LNCaP clone FGC (cell line): ENCODE results near the gene BCL2L1.

Experiments used
- DNase-seq: peaks from one replicate; pipeline ENCODE4 v3.0.0-alpha.2; 2011; ENCODE audit warnings: low read depth
- H3K4me3 ChIP-seq: 2 replicates; pipeline ENCODE4 v1.5.1; 2011; ENCODE audit warnings: mild to moderate bottlenecking, low read depth, low read length, control low read depth
- TF ChIP-seq, protein P1 (sequence below): IDR thresholded peaks from 2 replicates; pipeline ENCODE4 v1.5.1; 2012; ENCODE audit warnings: mild to moderate bottlenecking; ENCODE audit not compliant: control insufficient read depth, insufficient read depth; ENCODE audit errors: extremely low read depth

Gene BCL2L1

DNA sequence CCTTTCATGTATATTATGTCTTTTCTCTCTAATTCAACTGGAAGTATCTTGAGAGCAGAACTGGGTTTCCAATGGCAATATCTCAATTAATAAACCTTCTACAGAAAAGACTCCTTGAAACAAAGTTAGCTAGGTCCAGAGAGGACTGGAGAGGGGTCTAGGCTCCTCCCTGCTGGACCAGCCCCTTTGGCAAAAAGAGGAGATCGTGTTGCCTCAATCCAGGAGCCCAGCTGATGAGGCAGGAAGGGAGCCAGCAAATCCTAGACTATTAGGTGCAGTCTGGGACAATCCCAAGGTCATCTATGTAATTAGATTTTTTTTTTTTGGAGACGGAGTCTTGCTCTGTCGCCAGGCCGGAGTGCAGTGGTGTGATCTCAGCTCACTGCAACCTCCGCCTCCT lies 21.9 kb downstream of the BCL2L1 start:
- TF ChIP-seq, protein P1, sequence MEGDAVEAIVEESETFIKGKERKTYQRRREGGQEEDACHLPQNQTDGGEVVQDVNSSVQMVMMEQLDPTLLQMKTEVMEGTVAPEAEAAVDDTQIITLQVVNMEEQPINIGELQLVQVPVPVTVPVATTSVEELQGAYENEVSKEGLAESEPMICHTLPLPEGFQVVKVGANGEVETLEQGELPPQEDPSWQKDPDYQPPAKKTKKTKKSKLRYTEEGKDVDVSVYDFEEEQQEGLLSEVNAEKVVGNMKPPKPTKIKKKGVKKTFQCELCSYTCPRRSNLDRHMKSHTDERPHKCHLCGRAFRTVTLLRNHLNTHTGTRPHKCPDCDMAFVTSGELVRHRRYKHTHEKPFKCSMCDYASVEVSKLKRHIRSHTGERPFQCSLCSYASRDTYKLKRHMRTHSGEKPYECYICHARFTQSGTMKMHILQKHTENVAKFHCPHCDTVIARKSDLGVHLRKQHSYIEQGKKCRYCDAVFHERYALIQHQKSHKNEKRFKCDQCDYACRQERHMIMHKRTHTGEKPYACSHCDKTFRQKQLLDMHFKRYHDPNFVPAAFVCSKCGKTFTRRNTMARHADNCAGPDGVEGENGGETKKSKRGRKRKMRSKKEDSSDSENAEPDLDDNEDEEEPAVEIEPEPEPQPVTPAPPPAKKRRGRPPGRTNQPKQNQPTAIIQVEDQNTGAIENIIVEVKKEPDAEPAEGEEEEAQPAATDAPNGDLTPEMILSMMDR: no peak
- DNase-seq: no peak
- no peak overlapping the region for H3K4me3 ChIP-seq

- no peak overlapping the region for H3K4me3 ChIP-seq
- DNase-seq: no peak
- TF ChIP-seq, protein P1: no peak
Observed at GRCh38 chr20:31699801-31700728, 22.6 kb downstream of the BCL2L1 start.

- TF ChIP-seq, protein P1: no peak
- no peak overlapping the region for H3K4me3 ChIP-seq
- DNase-seq: no peak
Observed at GRCh38 chr20:31698803-31699718, 23.6 kb downstream of the BCL2L1 start.

GRCh38 chr20:31698243-31698802 lies 24.3 kb downstream of the BCL2L1 start:
- no peak overlapping the region for H3K4me3 ChIP-seq
- TF ChIP-seq, protein P1: no peak
- DNase-seq: no peak

- TF ChIP-seq, protein P1: no peak
- no peak overlapping the region for H3K4me3 ChIP-seq
- no peak for DNase-seq
Observed at GRCh38 chr20:31695849-31696804, 26.5 kb downstream of the BCL2L1 start.
